HG03095 (cell line): Measurements from ENCODE around the gene GDF9.
"Not testable (repeated sequence)": the region's sequence is repeated elsewhere in the genome, so short reads cannot be mapped to it uniquely, and the experiment has no call there.

Experiments
- ATAC-seq: cut with Tn5 transposase; IDR thresholded peaks from one replicate; pipeline ENCODE4 v1.9.1; 2021; ENCODE audit warnings: moderate library complexity; ENCODE audit not compliant: unreplicated experiment

Gene GDF9

DNA sequence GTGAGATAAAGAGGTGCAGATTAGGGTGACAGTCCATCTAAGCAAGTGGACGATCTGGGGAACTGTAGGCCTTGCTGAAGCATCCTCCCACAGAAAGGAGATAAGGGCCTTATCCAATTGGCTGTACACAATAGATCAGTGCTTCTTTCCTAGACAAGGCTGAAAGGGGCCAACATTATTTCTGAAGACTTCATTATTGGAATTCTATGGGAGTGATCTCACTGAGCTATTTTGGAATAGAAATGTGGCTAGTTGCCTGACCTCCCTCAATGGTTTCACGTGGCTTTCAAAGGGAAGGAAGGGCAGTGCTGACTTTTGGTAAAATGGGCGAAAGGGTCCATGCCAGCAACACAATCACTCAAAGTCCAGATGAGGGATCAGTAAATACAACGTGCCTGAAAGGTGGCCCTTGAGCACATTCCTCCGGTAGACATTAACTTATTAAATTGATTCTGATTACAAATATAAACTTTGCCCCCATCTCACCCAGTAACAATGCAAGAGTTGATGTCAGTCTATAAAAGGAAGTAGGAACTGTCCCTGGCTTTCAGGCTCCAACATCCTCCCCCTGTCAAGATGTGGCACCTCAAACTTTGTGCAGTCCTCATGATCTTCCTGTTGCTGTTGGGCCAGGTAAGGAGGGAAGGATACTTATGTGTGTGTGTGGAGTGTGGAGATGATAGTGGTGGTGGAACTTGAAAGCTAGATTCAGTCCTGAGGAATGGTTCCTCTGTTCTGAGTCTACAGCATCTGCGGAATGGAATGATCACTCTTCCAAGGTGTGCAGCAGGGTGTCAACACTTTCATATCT, 7.1 kb upstream of the GDF9 start, which contains the start of gene LEAP2:
LEAP2 (plus strand) TSS at position 550 of the 811 bp plus-strand sequence; CDS start at position 577, 27 bp downstream.
- no peak for ATAC-seq

DNA sequence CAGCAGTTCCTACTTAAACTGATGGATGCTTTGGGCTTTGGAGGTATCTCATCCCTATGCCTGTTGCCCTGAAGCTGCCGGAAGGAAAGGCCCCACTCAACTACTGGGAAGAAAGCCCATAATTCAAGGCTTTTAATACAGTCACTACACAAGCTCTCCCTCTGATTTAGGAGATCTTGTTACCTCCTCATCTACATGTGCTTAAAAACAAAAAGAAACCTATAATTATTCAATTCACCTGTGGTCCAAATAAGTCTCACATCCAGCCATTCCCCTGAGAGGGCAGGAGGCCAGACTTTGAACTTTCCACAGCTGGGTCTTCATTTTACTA, 6.5 kb upstream of the GDF9 start:
- no peak for ATAC-seq

DNA sequence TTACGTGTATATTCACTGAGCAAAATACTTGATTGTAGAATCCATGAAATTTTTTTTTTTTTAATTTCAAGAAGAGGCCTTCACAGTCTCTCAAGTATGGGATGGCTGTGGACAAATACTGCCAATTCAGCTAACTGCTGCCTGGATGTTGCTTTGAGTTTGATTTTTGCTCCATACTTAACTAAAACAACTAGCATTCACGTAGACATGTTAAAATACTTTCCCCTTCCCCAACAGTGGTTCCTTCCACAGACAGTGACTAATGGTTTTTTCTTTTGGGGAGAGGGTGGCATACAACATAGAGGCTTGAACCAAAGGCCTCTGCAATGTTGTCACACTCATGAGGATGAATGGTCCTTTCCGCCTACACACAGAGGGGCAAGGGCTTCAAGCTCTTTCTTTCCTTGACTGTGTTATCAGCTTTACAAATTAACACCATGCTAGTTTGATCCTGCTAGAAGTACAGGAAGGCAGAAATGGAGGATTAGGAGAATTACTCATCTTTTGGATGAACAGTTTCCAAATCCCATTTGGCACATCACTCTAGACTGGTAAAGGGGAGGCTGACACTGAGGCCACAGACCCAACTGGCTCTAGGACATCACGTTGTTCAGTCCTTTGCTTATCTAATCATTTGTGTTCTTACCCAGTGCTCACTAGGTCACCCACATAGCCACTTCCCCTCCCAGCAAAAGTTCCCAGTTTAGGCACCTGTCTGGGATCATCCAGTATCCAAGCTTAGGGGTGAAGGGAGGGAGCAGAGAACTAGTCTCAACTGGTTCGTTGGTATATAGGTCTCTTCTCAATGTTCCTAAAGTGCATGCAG, 5.4 kb upstream of the GDF9 start:
- ATAC-seq: no peak

DNA sequence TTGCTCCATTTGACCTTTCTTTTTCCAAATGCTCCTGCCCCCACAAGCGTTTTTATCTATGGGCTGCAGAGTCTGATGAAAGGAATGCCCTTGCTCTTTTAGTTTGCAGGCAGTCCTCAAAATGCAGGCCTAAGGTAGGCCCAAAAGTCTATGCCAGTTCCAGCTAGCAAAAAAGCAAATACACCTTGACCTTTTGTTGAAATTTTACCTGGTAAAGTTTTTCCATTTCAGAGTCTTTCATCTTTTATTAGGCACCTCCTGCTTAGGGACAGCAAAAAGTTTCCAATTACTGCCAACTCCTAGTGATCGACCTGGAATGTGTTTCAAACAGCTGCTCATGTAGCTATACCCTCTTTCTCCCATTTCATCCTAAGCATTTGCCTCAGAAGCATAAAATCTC, 4.5 kb upstream of the GDF9 start:
- no peak for ATAC-seq

DNA sequence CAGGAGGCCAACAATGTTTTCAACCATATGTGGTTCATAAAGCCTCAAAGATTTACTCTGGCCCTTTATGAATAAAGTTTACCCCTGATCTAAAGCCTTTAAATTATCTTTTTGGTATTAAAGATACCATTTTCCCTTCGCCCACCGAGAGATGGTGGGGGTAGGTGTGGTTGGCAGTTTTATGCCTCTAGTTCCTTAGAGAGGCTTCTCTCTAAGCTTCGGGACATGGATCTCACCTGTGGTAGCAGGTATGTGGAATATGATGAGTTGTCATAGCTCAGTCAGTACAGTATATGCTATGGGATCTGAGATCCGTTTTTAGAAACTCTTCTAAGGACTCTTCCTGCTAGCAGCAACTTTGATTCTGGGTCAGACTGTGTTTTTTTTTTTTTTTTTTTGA, 2.5 kb upstream of the GDF9 start:
- no peak for ATAC-seq

DNA sequence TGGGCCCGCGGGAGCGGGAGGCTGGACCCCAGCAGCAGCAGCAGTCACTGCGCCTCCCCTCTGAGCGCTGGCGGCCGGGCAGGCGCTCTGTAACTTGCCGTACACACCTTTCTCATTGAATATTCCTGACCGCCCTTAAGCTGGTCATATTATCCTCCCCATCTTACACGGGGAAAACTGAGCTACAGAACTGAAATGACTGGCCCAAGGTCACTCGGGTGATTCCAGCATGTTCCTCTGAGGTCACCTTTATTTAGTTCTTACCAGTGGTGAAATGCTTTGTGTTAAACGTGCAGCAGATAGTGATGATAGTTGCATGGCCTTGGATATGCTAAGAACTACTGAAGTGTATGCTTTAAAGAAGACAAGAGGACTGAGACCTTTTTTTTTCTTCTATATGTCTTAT, 780 bp upstream of the GDF9 start:
- ATAC-seq: no peak

DNA sequence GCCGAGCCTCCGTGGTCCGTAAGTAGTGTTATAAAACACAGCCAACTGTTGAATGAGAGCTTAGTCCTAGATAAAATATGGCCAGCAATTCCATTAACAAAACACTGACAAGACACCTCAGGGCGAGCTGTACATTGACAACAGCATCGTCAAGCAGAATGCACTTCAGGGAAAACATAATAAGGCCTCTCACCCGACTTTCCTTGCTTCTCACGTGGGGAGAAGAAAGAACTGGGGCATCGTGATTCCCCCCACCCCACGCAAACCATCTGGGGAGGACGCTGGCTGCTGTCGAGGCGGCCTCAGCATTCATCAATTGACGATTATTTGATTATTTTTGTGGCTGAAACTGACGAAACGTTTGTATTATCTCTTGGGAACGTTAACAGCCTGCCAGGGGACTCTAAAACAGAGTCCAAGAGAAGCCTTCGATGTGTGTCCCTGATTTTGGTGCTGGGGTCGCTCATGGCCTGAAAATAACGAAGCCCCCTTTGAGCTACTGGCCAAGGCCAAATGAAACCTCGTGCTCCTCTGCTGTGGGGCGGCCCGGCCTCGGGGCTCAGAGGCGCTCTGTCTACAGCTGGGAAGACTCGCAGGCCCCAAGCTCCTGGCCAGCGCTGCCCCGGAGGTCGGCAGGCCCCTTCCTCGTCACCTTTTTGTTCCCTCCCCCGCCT, 464 bp downstream of the GDF9 start:
- ATAC-seq: peak; percentile 14

DNA sequence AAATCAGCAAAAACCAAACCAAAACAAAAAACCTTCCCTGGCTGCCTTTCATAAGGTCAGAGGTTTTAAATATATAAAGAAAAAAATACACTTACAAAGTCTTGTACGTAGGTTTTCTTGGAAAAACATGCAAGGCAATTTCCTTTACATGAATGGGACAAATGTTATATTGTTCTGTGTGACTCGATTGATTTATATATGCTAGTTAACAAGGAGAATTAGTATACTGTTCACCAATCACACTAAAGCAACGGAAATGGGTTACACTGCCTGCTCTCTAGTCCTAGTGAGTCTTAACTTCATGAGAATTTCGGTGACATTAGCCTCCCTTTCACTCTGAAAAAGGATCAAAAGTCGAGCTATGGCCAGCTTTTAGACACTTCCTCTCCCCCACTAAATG, 5.5 kb downstream of the GDF9 start:
- no peak for ATAC-seq

DNA sequence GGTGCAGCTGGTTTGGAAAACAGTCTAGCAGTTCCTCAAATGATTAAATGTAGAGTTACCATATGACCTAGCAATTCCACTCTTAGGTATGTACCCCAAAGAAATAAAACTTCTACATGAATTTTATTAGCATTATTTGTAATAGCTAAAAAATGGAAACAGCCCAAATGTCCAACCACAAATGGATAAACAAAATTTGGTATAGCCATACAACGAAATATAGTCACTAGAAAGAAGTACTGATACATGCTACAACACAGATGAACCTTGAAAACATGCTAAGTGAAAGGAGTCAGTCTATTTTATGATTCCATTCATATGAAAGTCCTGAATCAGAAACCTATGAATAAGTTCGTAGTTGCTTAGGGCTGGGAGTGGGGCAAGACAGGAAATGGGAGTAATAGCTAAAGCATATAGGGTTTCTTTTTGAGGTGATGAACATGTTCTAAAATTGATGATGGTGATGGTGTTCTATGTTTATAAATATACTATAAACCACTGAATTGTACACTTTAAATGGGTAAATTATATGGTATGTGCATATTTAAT, 6.3 kb downstream of the GDF9 start:
- no peak for ATAC-seq

DNA sequence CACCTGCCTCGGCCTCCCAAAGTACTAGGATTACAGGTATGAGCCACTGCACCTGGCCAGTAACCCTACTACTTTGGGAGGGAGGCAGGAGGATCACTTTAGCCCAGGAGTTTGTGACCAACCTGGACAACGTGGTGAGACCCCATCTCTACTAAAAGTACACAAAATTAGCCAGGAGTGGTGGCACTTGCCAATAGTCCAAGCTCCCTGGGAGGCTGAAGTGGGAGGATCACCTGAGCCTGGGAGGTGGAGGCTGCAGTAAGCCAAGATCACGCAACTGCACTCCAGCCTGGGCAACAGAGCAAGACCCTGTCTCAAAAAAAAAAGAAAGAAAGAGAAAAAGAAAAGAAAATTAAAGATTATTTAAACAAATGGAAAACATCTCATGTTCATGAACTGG, 10.3 kb downstream of the GDF9 start:
- no peak for ATAC-seq

DNA sequence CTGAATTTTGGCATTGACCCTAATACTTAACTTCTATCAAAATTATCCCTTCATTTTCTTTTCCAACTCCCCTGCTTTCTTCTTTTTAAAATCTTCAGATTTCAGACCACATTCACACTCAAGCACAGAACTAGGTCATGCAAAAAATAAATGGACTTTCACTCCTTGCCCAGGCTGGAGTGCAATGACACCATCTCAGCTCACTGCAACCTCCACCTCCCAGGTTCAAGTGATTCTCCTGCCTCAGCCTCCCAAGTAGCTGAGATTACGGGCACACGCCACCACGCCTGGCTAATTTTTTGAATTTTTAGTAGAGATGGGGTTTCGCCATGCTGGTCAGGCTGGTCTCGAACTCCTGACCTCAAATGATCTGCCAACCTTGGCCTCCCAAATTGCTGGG, 11.3 kb downstream of the GDF9 start:
- not testable (repeated sequence) for ATAC-seq

DNA sequence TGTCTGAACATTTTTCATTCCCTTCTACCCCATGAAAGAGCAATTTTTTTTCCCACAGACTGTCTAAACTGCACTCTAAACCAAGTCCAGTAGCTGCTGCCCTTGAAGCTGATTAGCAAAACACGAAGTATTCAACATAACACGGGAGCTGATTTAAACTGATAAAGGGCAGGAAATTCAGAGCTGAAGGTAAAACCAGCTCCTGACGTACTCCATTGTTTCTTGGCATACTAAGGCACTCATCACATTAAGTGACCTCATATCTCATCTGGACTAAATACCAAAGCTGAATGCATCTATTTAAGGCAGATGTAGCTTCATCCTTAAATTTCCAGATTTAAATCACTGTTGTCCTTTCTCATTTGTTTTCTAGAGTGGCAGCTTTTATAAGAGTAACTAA, 12.0 kb downstream of the GDF9 start:
- no peak for ATAC-seq

DNA sequence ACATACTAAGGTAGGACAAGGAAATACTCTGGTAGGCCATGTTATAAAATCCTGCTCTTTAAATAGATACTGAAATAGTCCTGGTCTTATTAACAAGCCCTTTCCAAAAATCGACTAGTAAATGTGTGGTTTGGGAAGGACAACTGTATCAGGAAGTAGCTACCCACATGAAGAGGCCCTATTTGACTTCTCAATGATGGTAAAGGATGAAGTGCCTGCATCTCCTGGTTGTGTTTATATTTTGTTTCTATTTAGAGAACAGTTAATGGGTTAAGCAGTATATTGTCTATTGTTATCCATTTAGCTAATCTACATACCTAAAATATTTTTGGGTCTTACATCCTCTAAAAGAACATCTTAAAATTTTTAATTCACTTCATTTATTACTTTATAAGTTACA, 12.5 kb downstream of the GDF9 start:
- no peak for ATAC-seq

DNA sequence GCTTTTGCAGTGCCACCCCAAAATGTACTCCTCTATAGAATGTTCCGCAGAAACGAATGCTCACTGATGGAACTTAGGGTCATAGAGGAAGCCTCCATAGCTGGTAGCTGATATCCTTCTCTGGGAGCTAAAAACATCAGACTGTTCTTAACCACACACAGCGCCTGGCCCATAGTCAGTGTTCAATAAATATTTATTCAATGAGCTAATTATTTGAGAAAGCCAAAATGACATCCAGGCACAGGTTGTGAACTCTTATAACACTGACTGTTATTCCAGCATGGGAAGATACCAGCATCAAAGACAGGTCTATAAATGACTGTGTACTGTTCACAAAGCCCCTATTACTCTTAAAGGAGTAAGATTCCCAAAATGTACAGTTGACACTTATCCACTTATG, 12.9 kb downstream of the GDF9 start:
- ATAC-seq: no peak

DNA sequence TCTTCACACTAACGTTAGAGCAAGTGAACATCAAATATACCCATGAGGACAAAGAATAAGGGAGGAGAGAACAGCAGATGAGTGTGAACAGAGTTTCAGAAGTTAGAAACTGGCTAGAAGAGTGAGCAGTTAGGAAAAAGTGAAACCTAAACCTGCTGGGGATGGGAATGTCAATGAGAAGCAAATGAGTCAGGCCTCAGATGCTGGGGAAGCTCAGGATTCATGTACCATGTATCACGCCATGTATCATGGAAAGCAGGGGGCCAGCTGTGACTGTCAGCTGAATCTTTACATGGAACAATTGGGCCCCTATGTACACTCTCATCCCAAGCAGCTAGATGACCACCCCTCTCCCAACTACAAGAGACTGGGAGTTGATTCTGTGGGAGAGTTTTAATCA, 16.2 kb downstream of the GDF9 start:
- no peak for ATAC-seq

DNA sequence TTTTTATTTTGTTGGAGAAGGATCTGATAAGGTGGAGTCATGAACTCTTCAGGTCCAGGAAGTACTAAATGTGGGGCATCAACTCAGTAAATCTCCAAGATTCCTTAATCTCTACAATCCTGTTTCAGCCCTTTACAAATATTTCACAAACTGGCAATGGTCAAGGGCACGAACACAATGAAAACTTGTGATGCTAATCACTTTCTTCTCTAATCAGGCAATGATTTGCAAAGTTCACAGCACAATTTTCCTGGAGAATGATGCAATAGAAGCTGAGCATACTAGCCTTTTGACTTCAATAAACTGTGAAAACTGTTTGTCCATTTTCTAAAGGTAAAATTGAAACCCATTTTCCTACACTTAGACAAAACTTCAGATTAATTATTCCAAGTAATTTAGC, 16.9 kb downstream of the GDF9 start:
- no peak for ATAC-seq

DNA sequence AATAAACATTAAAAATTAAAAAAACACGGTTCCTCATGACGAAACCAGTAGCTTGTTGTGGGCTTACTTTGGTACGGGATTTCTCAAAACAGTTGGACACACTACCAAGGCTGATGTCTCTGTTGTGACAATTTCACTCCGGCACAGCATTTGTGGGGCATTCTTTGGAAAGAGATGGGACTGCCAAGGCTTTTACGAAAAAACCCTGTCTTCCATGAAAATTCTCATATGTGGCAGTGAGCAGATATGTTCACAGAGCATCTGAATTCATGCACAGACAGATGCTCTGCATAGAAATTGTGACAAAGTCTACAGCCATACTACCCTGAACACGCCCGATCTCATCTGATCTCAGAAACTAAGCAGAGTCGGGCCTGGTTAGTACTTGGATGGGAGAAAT, 18.0 kb downstream of the GDF9 start:
- no peak for ATAC-seq

DNA sequence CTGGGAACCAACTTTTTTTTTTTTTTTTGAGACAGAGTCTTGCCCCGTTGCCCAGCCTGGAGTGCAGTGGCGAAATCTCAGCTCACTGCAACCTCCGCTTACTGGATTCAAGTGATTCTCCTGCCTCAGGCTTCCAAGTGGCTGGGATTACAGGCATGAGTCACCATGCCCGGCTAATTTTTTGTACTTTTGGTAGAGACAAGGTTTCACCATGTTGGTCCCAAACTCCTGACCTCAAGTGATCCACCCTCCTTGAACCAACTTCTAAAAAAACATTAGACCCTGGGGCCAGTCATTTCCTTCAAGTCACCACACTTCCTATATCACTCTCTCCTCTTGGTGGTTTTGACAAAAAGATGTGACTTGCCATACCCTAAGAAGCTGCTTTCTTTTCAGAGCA, 25.0 kb downstream of the GDF9 start:
- no peak for ATAC-seq

DNA sequence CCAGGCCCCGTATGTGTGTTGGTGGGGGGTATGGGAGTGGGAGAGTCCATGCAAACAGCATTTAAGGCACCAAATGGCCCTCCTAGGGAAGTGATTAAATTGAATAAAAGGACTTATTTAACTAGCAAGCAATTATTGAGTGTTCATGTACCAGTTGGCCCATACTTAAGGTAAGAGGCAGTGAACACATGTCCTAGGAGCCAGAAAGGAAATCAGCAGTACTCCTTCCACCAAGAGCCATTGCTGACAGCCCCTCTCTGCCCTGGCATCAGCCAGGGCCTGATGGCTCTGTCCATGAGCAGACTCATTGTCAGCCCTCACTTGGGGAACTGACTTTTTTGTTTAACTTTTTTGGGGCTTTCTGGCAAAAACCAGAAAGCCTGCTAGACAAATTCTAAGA, 25.4 kb downstream of the GDF9 start:
- ATAC-seq: no peak

DNA sequence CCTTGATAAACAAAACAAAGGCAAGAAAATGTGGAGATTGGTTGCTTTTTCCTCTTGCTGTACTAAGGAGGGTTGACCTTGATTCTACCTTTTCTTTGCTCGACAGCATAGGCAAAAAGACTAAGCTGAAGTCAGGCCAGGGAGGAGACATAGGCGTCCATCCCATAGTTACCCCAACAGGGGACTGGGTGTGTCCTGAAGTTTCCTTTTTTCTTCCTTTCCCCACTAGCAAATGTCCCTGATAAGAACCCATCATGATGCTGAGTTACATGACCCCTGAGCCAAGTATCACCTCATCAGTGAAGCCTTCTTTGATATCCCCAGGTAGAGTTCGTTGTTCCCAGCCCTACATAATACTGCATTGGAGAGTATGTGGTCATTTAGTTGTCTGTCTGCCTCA, 26.0 kb downstream of the GDF9 start:
- ATAC-seq: no peak

DNA sequence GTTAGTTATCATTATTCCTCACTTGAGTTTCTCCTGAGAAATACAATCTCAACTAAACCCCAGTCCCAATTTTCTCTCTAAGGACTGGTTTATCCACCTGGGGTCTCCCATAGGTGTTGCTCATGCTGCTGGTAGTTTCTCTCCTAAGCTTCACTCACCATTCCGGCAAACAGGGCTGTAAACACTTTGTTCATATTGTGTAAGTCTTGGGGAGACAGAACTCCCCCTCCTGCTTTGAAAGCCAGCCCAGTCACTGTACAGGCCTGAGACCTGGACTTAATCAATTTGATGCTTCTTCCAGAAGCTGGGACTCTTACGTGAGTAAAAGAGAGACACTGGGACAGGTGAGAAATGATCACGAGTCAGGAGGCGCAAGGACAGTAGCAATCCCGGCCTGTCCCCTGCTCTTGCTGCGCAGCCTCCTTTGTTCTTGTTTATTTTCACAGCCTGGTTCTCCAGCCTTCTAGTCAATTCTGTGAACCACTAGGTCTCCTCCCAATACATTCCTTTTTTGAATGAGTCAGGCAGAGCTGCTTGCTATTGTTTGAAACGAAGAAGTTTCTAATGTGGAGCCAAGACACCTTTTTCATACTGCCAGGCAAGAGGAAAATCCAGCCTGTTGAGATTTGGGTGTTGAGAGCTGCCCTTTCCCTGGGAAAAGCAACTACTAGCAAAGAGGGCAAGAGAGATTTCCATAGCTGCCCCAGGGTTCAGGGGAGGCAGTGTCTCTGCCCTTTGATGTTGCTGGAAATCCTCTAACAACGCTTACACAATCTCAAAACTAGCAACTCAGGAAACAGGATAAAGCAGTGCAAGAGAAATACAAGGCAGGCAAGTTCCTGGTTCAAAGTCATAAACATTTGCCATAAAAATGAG, 26.6 kb downstream of the GDF9 start:
- no peak for ATAC-seq
